NCI-H2107 treated with DMSO at 0.1 percent for 48 hours (cell line): ENCODE data around the gene MRPS9.
A peak's percentile ranks its signal among the peaks of the same experiment; 100 is the strongest.

Source experiments
- DNase-seq: peaks from one replicate; lab custom pipeline; 2025; ENCODE audit not compliant: unreplicated experiment; lab: John Stamatoyannopoulos, UW

The MRPS9 gene

DNA sequence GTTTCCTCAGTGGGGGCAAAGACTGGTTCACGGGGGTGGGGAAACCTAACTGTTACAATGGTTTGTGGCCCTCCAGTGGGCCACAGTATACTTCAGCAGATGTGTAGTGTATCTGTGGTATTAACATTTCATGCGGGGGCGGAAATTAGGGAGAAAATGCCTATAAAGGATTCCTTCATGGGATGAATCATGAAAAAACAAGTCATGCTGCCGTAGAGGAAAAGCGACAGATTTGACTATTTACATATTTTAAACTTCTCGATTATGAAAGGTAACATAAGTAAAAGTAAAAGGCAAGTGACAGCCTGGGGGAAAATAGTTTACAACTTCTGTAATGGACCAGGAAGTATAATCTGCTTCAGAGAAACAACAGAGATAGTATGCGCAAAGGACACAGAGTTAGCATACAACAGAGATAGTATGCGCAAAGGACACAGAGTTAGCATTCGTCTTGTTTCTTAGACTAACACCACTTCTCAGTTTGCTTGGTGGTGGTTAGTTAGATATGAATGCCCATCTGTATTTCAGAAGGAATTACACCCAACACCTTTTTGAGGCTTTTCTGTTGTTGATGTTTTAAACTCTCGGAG lies 41.1 kb downstream of the MRPS9 start:
- no peak for DNase-seq

DNA sequence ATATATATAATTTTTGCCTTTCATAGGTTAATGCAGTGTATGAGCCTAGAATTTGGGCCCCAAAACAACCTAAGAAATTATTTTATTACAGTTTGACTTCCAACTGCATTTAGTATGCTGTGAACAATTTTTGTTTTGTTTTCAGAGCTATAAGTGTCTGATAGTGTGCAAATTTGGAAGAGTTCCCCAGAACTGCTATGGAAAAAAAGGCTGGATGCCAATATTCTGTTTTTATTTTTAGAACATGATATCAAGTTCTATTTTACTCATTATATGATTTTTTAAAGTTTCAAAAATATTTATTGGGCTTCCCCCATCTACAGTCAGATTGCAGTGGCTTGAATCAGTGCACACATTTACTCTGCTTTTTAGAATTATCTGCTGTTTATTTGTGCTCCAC lies 42.6 kb downstream of the MRPS9 start:
- DNase-seq: no peak

GRCh38 chr2:105081006-105081601 lies 43.2 kb downstream of the MRPS9 start:
- no peak for DNase-seq

DNA sequence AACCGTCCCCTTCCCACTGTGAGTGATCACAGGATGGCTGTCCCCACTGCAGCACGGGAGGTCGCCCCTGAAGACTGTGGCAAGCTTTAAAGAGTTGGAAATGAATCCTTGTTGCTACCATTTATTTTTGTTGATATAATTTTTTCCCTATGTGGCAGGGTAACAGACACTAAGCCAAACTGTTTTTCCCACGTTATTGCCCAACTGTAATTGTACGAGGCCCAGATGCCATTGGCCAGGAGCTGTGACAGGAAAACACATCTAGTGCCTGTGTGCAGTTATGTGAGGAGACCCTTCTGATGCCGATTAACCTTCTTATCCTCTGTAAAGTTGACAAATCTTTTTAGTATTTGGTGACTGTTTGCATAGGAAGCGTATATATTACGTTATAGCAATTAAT lies 44.2 kb downstream of the MRPS9 start:
- no peak for DNase-seq

DNA sequence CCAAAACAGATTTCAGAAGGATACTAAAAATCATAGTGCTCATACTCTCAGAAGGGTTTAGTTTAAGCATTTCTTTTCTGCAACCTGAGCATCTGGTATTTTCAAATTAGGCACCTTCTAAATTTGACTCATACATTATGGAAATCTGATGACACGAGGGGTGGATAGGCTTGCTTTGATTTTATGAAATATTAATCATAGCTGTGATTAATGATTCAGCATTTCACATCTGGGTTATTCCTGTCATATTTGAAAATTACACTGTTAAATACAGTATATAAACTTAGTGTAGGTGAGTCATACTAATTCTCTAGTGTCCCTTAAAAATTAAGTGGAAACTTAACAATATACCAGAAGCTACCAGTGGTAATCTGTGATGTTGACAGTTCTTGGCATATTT lies 47.7 kb downstream of the MRPS9 start:
- no peak for DNase-seq

DNA sequence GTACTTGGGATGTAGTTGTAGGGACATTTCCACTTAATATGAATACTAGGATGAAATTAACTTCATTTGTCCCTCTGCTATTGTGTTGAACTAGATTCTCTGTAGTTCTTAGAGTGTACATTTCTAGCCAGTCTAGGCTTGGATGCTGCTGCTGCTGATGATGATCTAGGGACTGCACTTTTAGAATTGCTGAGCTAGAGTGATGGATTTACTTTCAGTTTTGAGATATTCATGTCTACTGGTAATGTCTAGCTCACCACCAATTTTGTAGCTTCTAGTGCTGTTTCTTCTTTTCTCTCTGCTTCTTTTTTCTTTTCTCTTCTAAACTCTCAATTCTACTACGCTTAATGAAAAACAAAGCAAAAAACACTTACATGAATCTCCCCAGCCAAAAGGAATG lies 49.4 kb downstream of the MRPS9 start:
- no peak for DNase-seq

GRCh38 chr2:105090091-105090490 lies 52.2 kb downstream of the MRPS9 start:
- no peak for DNase-seq

DNA sequence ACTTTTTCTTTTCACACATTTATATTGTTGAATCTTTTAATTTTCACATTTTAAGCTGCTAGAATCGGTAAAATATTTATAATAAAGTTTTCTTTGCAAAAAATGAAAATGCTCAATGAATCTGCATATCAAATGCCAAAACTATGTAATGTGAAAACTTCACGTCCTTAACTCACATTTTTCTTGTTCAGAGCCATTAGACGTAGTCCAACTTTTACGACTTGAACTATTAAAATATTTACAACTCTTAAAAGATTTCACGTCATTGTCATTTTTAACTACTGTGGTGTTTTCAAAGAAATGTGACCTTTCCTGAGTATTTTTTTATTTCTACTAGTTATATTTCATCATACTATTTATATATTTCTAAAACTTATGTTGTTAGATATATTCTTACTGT lies 54.9 kb downstream of the MRPS9 start:
- DNase-seq: no peak

DNA sequence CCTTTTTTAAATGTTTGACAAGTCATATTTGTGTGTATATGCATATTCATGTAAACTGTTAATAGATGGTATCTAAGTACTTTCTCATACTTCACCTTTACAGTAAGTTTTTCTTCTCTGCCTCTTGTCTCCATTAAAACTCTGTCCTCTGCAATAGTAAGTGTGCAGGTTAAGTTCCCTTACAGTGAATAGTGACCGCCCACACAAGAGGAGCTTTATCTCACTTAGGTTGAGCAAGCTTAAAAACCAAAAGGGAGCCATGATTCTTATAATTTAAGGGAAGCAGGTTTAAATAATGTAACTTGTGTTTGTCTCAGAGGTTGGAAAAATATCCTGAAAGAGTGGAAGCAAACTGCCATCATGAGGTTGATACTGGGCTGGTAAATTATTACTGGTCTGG lies 61.3 kb downstream of the MRPS9 start:
- no peak for DNase-seq

DNA sequence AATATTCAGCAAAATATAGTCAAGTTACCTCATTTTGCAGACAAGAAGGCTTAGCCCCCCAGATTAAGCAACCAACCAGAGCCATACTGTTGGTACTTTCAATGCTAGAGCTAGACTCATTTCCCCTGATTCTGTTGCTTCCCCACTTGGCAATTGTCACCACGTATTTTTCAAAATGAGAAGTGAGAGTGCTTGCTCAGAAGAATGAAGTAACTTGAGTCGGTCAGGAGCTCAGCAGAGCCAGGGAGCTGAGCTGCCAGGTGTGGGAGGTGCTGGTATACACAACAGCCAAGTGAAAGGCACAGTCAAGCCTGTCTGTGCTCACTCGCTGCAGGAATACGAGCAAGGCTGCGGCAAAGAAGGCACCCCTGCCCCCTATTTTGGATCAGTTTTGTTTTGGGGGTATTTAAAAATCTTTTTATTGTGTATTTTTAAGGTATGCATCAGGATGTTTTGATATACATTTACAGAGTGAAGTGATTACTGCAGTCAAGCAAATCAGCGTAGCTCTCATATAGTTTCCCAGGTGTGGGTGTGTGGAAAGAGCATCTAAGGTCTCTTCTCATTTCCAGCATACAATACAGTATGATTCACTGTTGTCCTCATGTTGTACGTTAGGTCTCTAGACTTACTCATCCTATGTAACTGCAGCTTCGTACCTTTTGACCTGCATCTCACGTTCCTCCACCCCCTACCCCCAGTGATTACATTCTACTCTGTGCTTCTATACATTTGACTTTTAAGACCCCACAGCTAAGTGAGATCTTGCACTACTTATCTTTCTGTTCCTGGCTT lies 62.4 kb downstream of the MRPS9 start:
- DNase-seq: peak; percentile 63

GRCh38 chr2:105102001-105102400 lies 64.1 kb downstream of the MRPS9 start:
- DNase-seq: no peak

DNA sequence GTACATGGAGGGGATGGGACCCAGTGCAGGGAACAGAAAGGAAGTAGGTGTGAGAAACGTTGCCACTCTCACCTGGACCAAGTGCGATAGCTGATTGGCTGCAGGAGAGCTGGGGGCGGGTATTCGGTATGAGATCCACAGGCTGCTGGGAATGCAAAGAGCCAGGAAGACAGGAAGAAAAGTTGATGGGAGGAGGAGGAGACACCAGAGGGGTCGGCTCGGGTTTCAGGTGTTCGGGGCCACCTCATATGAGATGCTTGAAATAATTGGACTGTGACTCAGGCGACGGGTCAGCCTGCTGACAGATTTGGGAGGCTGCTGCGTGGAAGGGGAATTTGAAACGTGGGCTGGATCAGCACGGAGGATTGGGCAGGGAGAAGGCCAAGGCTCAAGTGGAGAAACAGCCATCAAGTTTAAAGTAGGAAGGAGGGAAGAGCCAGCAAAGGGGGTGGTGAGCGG lies 65.1 kb downstream of the MRPS9 start:
- DNase-seq: peak; percentile 70

GRCh38 chr2:105103481-105103880 lies 65.6 kb downstream of the MRPS9 start:
- DNase-seq: peak; percentile 53

GRCh38 chr2:105104208-105104731 lies 66.4 kb downstream of the MRPS9 start:
- DNase-seq: peak; percentile 12

DNA sequence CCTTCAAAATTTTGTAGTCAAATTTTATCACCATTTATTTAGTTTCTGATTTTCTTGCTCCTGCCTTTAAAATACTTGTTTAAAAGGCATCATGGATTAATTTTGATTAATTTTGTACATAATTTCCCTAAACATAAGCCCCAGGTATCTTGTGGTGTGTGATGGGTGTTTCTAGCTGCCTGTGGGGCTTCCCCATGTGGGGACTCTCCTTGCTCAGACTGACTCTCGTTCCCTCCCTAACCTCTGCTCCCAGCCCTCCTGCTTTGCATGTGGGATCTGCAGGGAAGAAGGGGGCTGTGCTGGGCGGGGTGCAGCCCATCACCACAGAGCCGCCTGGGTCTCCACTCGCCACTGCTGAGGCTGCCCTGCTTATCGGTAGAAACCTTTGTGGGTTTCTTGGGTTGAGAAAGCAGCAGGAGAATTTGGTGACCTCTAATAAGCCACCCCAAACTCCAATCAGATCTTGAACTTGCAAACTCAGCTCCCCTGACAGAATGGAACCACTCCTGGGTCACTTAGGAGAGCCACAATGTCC lies 72.5 kb downstream of the MRPS9 start:
- no peak for DNase-seq

- no peak for DNase-seq
These were observed 73.7 kb downstream of the MRPS9 start for GRCh38 chr2:105111365-105112150.

DNA sequence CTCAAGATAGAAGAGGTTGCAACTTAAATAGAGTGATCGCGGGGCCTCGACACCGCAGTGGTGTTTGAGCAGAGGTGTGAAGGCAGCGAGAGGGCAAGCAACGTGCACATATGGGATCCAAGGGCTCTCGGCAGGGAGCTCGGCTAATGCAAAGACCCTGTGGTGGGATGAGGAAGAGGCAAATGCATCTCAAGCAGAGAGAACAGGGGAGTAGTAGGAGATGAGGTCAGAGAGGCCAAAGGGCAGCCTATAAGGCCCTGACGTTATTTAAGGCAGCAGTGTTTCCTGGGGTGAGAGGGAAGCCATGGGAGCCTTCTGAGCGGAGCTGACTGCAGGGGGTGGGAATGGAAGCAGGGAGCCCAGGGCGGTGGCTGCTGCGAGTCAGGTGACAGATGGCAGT lies 74.5 kb downstream of the MRPS9 start:
- DNase-seq: no peak

DNA sequence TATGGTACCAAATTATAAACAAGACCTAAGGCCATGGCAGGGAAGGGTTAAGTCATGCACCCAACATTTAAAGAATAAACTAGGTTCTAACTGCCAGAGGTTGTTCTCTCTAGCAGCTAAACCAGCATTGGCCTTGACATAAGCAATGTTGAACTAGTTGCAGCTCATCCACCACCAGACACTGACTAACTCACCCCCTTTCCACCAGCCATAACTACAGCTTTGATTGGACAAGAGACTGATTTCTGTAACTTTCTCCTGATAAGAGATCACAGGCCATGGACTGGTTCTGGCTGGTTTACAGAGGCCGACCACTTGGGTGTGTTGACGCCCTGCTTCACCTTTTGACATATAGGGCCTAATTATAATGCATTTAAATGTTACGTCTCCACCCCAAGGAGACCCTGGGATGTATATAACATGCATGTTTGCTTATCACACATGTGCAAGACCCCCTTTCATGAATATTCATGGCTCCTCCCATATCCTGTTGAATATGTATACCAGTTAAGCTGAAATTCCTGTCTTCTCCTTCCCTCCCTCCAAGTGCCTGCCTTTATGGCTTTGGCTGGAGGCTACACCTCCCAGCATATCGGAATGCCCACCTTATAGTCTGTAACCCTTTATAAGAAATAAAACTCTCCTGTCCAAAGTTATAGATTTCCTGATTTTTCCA lies 75.9 kb downstream of the MRPS9 start:
- DNase-seq: no peak

- peak; percentile 47 for DNase-seq
These were observed 76.7 kb downstream of the MRPS9 start for GRCh38 chr2:105114551-105114950.

DNA sequence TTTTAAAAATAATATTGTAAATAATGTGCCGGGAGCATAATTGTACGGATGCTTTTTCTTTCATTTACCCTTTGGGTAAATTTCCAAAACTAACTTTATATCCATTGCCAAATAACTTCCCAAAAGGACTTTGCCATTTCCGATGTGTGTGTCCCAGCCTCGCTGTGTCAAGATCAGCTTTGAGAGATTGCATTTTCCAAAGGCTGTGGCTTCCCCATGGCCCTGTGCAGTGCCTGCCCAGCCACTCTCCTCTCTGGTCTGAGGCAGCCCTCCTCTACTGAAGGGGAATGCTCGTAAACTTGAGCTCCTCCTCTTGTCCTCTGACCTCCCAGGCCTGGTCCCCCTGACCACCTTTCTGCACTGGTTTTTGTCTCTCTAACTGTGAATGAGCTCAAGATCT lies 78.5 kb downstream of the MRPS9 start:
- DNase-seq: no peak

GRCh38 chr2:105117565-105117964 lies 79.7 kb downstream of the MRPS9 start:
- no peak for DNase-seq
